ENCODE measurements around the gene TMEM154. TPM values are rescaled to one million over a fixed set of nuclear protein-coding genes. Genes with fewer than 3 reads are reported as not detected.

TMEM154 gene
- total RNA-seq, 2 experiments from 2014 or later = 13.6 to 16.7 TPM

- intact Hi-C loops (cut with DNase I, micrococcal nuclease) = no loop called here
- no peaks in the 10 kb centered on the region for H3K9me3 ChIP-seq (ENCODE audit: control insufficient read depth in 1 of 2, insufficient read depth in 1 of 2, low read length in 2 of 2)
- Mint-ChIP-seq H3K27me3 (peaks cover 12% of the 10 kb centered on the region), H3K36me3 (ENCODE audit: low read depth) (no peaks in the 10 kb centered on the region), H3K27ac (no peak overlapping the region), H3K9me3 (no peaks in the 10 kb centered on the region), H3K4me3 (no peak overlapping the region), H3K4me1 (ENCODE audit: low read depth) (peaks cover 8% of the 10 kb centered on the region)
- ATAC-seq (ENCODE audit: poor library complexity) (no peak), DNase-seq (no peak)
- H3K36me3 ChIP-seq (ENCODE audit: insufficient read depth, low read length) = no peaks in the 10 kb centered on the region
- H3K27me3 ChIP-seq (ENCODE audit: control insufficient read depth in 1 of 2, insufficient read depth in 2 of 2, low read length in 2 of 2) = no peaks in the 10 kb centered on the region
- no peaks in the 10 kb centered on the region for H3K4me1 ChIP-seq (ENCODE audit: insufficient read depth, low read length)
- ChIA-PET CTCF (interaction anchor here (1.5 kb wide), 1 partner anchor 173 kb away, joined by 3 read pairs; no protein-coding TSS in a partner anchor), POLR2A (interaction anchor here (0.6 kb wide), 1 partner anchor 58 kb away, joined by 3 read pairs; no protein-coding TSS in a partner anchor)
- no peak overlapping the region for H3K27ac ChIP-seq (ENCODE audit: low read depth in 1 of 2, low read length in 2 of 2)
- H3K4me3 ChIP-seq (ENCODE audit: low read length) = no peak overlapping the region
- no peak for TF ChIP-seq CTCF (IDR thresholded peaks at IDR 0.05)
Observed at GRCh38 chr4:152594978-152595925, 84.5 kb downstream of the TMEM154 start.

- Histone ChIP-seq H3K9me3 (ENCODE audit: control insufficient read depth in 1 of 2, insufficient read depth in 1 of 2, low read length in 2 of 2) (no peaks in the 10 kb centered on the region), H3K36me3 (ENCODE audit: insufficient read depth, low read length) (no peaks in the 10 kb centered on the region), H3K4me3 (ENCODE audit: low read length) (no peak overlapping the region), H3K27me3 (ENCODE audit: control insufficient read depth in 1 of 2, insufficient read depth in 2 of 2, low read length in 2 of 2) (no peaks in the 10 kb centered on the region), H3K27ac (ENCODE audit: low read depth in 1 of 2, low read length in 2 of 2) (no peak overlapping the region), H3K4me1 (ENCODE audit: insufficient read depth, low read length) (no peaks in the 10 kb centered on the region)
- Mint-ChIP-seq H3K36me3 (ENCODE audit: low read depth) (no peaks in the 10 kb centered on the region), H3K4me3 (no peak overlapping the region), H3K27me3 (peaks cover 15% of the 10 kb centered on the region), H3K9me3 (no peaks in the 10 kb centered on the region), H3K27ac (no peak overlapping the region), H3K4me1 (ENCODE audit: low read depth) (peaks cover 8% of the 10 kb centered on the region)
- ATAC-seq (ENCODE audit: poor library complexity) (no peak), DNase-seq (no peak)
- POLR2A ChIA-PET = no interaction called here
- no peak for TF ChIP-seq CTCF (IDR thresholded peaks at IDR 0.05)
- CTCF ChIA-PET = no interaction called here
- intact Hi-C loops (cut with DNase I, micrococcal nuclease) = no loop called here
Observed at GRCh38 chr4:152594057-152594456, 85.7 kb downstream of the TMEM154 start.

- ChIA-PET CTCF (no interaction called here), POLR2A (interaction anchor here (1.0 kb wide), 1 partner anchor 55 kb away, joined by 3 read pairs; no protein-coding TSS in a partner anchor)
- Mint-ChIP-seq H3K4me3 (peak overlapping the region; percentile 71), H3K4me1 (ENCODE audit: low read depth) (peaks cover 8% of the 10 kb centered on the region), H3K27ac (no peak overlapping the region), H3K9me3 (peaks cover 2% of the 10 kb centered on the region), H3K36me3 (ENCODE audit: low read depth) (no peaks in the 10 kb centered on the region), H3K27me3 (peaks cover 15% of the 10 kb centered on the region)
- Histone ChIP-seq H3K27ac (ENCODE audit: low read depth in 1 of 2, low read length in 2 of 2) (no peak overlapping the region), H3K27me3 (ENCODE audit: control insufficient read depth in 1 of 2, insufficient read depth in 2 of 2, low read length in 2 of 2) (no peaks in the 10 kb centered on the region), H3K36me3 (ENCODE audit: insufficient read depth, low read length) (no peaks in the 10 kb centered on the region), H3K4me1 (ENCODE audit: insufficient read depth, low read length) (peaks cover 6% of the 10 kb centered on the region), H3K4me3 (ENCODE audit: low read length) (no peak overlapping the region), H3K9me3 (ENCODE audit: control insufficient read depth in 1 of 2, insufficient read depth in 1 of 2, low read length in 2 of 2) (peaks cover 0 to 5% of the 10 kb centered on the region in 2 experiments)
- intact Hi-C loops (cut with DNase I, micrococcal nuclease) = no loop called here
- no peak for DNase-seq
- ATAC-seq (ENCODE audit: poor library complexity) = no peak
- no peak for TF ChIP-seq CTCF (IDR thresholded peaks at IDR 0.05)
Observed at GRCh38 chr4:152591876-152592275, 87.9 kb downstream of the TMEM154 start.
